ENCODE data around the gene CDKN1C. TPM values are rescaled to one million over a fixed set of nuclear protein-coding genes. Genes with fewer than 3 reads are reported as not detected.

Gene CDKN1C
- total RNA-seq, 2 donors from 2014 or later = 36.5 to 42.7 TPM

GRCh38 chr11:2892215-2892966 lies 6.8 kb upstream of the CDKN1C start:
- TF ChIP-seq POLR2A (IDR thresholded peaks at IDR 0.05) (peak; percentile 16), POLR2AphosphoS5 (IDR thresholded peaks at IDR 0.05) (no peak), CTCF (IDR thresholded peaks at IDR 0.05) (peak; percentile 90 to 97 (median 94))
- DNase-seq (ENCODE audit: low spot score) = no peak
- Histone ChIP-seq H3K27ac (peak overlapping the region; percentile 85 to 88), H3K36me3 (no peaks in the 10 kb centered on the region), H3K4me1 (replicated peaks) (peaks cover 20% of the 10 kb centered on the region), H3K27me3 (replicated peaks; ENCODE audit: insufficient read depth) (no peaks in the 10 kb centered on the region), H3K4me3 (peak overlapping the region; percentile 27 to 36), H3K9me3 (no peaks in the 10 kb centered on the region)
- intact Hi-C loops (cut with DNase I) = loop anchor here (10.0 kb wide), 1 partner anchor 698 kb away; no protein-coding TSS in a partner anchor
- WGBS = 7% methylated on average over 32 of the region's 34 CpGs

- Histone ChIP-seq H3K4me3 (peak overlapping the region; percentile 27 to 36), H3K9me3 (no peaks in the 10 kb centered on the region)
These were observed 6.0 kb upstream of the CDKN1C start for GRCh38 chr11:2891326-2892214.

DNA sequence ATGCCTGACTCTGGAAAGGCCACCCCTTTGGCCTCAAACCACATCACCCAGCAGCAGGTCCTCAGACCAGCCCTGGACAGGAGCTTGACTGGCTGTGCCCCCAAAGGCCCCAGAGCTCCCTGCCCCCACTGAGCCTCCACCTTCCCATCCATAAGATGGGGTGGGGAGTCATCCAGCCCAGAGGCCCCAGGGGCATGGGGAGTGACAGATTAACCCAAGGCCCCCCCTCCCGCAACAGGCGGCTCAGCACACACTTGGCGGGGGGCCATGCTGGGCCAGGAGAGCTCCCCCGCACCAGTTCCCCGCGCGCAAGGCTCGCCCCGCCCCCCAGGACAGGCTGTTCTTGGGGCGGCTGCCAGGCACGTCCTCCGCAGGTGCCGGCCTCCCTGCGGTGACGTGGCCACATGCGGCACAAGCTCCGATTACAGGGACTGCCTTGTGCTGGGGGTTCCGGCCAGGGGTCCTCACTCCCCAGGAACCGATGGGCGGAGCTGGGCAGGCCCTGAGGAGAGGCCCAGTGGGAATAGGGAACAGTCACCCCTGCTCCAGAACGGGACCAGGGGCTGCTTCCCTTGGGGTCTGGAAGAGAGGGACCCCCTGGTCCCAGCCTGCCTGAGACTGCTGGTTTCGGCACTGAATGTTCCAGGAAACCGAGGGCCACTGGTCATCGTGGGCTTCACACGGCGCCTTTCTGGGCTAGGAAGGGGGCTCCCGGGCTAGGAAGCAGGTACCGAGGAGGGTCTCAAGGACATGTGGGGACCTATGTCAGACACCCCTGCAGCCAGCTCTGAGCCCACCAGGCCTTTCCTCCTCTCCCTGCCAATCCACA lies 5.1 kb upstream of the CDKN1C start:
- 47% methylated on average over 15 of the region's 28 CpGs for WGBS
- peak overlapping the region; percentile 85 to 88 for H3K27ac ChIP-seq
- H3K4me3 ChIP-seq = no peak overlapping the region
- H3K36me3 ChIP-seq = no peaks in the 10 kb centered on the region
- TF ChIP-seq CTCF (IDR thresholded peaks at IDR 0.05) = peak in 1 of 4 experiments; percentile 17
- TF ChIP-seq POLR2AphosphoS5 (IDR thresholded peaks at IDR 0.05) = peak; percentile 94
- peak; percentile 48 for TF ChIP-seq POLR2A (IDR thresholded peaks at IDR 0.05)
- H3K27me3 ChIP-seq (replicated peaks; ENCODE audit: insufficient read depth) = no peaks in the 10 kb centered on the region
- H3K9me3 ChIP-seq = no peaks in the 10 kb centered on the region
- intact Hi-C loops (cut with DNase I) = loop anchor here (10.0 kb wide), 1 partner anchor 696 kb away; no protein-coding TSS in a partner anchor
- peaks cover 20% of the 10 kb centered on the region for H3K4me1 ChIP-seq (replicated peaks)
- peak; percentile 88 for DNase-seq (ENCODE audit: low spot score)

More at GRCh38 chr11:2891326-2892214, 6.0 kb upstream of the CDKN1C start:
- WGBS = 30% methylated on average over 17 of the region's 17 CpGs
- Histone ChIP-seq H3K36me3 (no peaks in the 10 kb centered on the region), H3K27me3 (replicated peaks; ENCODE audit: insufficient read depth) (no peaks in the 10 kb centered on the region), H3K4me1 (replicated peaks) (peaks cover 20% of the 10 kb centered on the region), H3K27ac (peak overlapping the region; percentile 85 to 88)
- intact Hi-C loops (cut with DNase I) = loop anchor here (10.0 kb wide), 1 partner anchor 697 kb away; no protein-coding TSS in a partner anchor
- DNase-seq (ENCODE audit: low spot score) = no peak
- TF ChIP-seq POLR2A (IDR thresholded peaks at IDR 0.05) (peak; percentile 25), POLR2AphosphoS5 (IDR thresholded peaks at IDR 0.05) (no peak), CTCF (IDR thresholded peaks at IDR 0.05) (no peak)

DNA sequence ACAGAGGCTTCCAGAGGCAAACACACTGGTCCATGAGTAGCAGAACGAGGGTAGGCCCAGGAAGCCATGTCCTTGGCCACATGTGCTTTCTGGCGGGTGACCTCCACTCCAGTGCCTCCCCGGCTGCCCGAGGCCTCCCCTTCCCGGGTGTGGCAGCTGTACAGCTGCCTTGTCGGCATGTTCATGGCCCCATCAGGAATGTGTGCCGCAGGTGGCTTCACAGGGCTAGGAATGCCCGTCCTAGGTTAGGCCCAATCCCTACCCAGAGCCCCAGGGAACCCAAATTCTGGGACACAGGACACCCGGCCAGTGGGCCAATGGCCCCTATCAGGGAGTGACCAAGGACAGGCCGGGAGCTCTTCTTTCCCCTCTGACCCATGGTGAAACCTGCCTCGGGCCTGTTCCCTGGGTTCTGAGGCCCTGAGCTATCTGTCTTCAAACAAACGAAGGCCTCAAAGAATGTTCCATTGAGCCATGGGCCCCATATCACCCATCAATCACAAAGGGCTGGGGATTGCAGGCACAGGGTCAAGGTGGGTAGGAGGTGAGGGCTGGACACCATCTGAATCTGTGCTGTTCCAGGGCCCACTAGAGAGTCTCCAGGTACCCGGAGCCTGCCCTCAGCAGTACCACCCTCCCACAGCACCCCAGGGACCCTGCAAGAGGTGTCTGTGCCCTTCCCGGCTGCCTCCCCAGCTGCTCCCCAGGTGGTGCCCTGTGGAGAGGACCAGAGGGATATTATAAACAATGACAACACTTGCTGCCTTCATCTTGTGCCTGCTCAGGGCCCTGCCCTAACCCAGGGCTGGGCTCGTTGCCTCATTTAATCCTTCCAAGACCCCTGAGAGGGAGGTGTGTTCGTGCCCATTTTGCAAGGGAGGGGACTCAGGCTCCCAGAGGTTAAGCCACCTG lies 4.0 kb upstream of the CDKN1C start:
- Histone ChIP-seq H3K4me3 (no peak overlapping the region), H3K27me3 (replicated peaks; ENCODE audit: insufficient read depth) (no peaks in the 10 kb centered on the region), H3K27ac (peak overlapping the region; percentile 85 to 88), H3K9me3 (no peaks in the 10 kb centered on the region), H3K36me3 (no peaks in the 10 kb centered on the region), H3K4me1 (replicated peaks) (peaks cover 20% of the 10 kb centered on the region)
- WGBS = 85% methylated on average over 14 of the region's 16 CpGs
- TF ChIP-seq CTCF (IDR thresholded peaks at IDR 0.05) (no peak), POLR2A (IDR thresholded peaks at IDR 0.05) (no peak), POLR2AphosphoS5 (IDR thresholded peaks at IDR 0.05) (no peak)
- no peak for DNase-seq (ENCODE audit: low spot score)
- intact Hi-C loops (cut with DNase I) = loop anchor here (5.0 to 10.0 kb wide), 4 partner anchors 462 to 1125 kb away; partner anchors contain the start of gene CTSD
